HG02884 (cell line): ENCODE results near the gene CCDC28B.

Experiments
- ATAC-seq: cut with Tn5 transposase; IDR thresholded peaks from one replicate; pipeline ENCODE4 v1.9.1; 2021; ENCODE audit warnings: mild to moderate bottlenecking, moderate library complexity; ENCODE audit not compliant: unreplicated experiment

Gene CCDC28B

DNA sequence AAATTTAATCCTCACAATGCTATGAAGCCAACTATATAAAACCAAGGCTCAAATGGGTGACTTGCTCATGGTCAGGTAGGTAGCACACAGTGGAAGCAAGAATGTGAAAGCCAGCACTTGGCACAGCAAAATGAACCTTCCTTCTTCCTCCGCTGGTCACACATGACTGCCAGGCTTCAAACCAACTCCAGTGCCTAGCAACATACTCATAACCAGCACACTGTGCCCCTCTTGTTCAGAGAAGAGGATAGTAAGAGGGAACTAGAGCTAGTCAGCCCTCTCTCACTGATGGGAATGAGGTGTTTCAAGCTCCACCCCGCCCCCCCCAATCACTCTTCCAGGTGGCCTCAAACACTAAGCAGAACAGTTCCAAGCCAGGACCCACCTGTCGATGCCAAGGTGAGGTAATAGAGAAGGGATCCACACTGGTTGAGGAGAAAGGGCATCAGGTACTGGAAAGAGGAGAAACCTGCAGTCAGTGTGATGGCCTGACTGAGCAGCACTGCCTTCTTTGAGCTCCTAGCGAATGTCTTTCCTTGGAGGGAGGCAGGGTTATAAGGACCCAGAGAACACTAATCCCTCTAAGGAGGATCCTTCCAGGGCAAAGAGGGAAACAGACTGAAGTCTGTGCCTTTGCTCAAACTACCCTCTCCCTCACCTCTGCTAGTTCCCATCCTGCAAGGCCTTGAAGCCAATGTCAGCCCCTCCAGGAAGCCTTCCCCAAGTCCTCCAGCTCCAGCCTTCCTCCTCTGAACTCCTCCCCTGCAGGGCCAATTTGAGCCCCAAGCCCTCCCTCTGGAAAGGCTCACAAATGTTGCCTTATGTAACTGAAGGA lies 20.6 kb downstream of the CCDC28B start:
- no peak for ATAC-seq

DNA sequence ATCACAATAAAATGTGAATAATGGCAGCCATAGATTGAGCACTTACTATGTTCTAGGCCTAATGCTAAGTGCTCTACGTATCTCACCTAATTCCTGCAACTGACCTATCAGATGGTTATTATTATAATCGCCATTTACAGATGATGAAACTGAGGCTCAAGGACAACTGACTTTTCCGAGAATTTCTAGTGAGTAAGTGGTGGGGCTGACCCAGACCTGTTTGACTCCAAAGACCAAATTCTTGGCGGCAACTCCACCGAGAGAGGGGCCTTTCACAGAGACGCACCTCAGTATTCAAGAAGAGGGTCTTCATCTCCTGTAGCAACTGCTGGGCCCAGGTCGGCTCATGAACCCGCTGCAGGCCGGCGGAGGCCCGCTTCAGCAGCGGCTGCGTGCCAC lies 21.2 kb downstream of the CCDC28B start:
- ATAC-seq = no peak

DNA sequence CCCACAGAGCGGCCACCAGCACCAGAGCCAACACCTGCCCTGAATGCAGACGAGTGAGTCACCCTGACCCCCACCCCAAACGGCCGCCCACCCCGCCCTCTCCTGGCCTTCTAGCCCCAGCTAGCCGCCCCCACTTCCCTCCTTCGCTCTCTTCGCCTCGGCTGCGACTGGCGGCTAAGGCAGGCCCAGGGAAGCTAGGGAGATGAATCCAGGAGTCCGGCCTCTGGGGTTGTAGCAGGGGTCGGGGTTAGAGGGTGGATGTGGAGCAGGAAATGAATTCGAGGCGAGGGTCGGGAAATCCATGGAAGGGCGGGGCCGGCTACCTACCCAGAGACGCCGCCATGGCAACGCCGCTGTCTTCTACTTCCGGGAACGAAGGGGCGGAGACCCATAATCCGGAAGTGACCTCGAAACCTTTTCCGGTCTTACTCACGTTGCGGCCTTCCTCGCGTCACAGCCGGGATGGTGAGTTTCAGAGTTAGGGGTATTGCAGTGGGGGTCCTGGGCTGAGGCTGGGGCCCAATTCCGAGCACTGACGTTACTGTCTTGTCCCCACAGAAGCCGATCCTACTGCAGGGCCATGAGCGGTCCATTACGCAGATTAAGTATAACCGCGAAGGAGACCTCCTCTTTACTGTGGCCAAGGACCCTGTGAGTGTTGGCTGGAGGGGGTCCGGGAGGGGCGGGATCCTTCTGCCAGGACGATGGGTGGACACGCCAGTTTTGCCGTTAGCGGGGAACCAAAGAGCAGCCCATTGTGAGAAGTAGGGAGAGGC lies 21.8 kb downstream of the CCDC28B start, which contains the start of the genes EIF3I and TMEM234:
Gene EIF3I (plus strand): TSS at position 428 of the 776 bp plus-strand sequence. CDS start 35 bp downstream, at position 463.
Gene TMEM234 (minus strand): TSS at position 374 of the 776 bp plus-strand sequence. CDS start 31 bp downstream, at position 343.
- ATAC-seq = peak; percentile 92

DNA sequence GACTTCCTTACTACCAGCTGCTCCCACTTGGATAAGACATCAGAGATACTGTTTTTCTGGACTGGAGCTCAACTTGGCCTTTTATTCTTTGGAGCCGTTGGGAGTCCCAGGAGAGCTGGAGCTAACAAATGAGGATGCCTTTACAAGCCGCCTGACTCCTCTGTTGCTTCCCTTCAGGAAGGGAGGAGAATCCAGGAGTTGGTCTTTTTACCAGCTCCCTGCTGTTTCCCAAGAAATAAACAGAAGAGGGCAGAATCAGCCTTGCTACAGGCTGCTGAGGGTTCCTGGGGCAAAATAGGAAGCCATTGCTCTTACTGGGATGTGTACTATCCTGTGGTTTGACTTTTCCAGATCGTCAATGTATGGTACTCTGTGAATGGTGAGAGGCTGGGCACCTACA lies 23.3 kb downstream of the CCDC28B start:
- no peak for ATAC-seq

DNA sequence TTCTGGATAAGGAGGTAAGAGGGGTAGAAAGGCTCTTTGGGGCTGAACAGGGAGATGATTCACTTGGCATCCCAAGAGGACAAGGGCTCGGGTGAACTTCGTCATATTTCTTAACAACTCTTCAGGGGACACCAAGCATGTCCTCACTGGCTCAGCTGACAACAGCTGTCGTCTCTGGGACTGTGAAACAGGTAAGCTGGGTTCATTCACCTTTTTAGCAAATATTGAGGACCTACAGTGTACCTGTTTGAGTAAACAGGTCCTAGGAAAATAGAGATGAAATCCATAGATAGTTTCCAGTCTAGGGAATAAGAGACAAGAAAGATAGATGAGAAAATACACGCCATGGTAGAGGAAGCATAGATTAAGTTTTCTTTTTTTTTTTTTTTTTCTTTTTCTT lies 23.9 kb downstream of the CCDC28B start:
- ATAC-seq = no peak

DNA sequence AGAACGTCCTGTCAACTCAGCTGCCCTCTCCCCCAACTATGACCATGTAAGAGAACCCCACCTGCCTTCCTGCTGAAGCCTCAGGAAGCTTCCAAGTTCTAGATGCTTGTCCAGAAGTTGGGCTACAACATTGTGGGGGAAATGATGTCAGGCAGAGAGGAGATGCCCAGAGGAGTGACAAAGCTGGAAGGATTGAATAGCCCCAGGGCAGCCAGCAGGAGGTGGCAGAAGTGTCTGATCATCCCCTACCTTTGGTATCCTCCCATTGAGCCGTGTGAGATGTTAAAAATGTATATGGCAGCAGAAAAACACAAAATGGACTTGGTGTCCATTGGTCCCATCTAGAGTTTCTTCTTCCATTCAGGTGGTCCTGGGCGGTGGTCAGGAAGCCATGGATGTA lies 28.4 kb downstream of the CCDC28B start:
- no peak for ATAC-seq

DNA sequence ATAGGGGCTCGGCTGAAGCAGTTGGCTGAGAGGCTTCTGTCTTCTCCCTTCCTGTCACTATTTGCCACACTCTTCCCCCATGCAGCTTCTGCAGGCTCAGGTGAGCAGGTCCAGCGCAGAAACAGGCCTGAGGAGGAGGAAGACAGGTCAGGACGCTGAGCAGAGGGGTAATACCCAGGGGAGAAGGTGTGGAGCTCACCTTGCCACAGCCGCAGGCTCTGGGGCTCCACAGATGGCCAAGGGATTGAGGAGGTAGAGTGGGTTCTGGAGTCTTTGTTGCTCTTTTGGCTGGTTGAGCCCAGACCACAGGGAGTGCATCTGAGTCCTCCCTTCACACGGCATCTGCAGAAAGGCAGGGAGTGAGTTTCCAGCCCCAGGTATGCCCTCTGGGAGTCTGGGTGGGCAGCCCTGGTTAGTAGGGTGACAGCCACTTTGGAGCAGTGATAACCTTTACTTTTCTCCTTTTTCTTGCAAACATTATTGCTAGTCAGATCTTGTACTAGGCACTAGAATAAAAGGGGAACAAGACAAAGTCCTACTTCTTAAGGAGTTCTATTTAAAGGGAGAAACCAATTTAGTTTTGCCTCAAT lies 31.5 kb downstream of the CCDC28B start:
- ATAC-seq = no peak

DNA sequence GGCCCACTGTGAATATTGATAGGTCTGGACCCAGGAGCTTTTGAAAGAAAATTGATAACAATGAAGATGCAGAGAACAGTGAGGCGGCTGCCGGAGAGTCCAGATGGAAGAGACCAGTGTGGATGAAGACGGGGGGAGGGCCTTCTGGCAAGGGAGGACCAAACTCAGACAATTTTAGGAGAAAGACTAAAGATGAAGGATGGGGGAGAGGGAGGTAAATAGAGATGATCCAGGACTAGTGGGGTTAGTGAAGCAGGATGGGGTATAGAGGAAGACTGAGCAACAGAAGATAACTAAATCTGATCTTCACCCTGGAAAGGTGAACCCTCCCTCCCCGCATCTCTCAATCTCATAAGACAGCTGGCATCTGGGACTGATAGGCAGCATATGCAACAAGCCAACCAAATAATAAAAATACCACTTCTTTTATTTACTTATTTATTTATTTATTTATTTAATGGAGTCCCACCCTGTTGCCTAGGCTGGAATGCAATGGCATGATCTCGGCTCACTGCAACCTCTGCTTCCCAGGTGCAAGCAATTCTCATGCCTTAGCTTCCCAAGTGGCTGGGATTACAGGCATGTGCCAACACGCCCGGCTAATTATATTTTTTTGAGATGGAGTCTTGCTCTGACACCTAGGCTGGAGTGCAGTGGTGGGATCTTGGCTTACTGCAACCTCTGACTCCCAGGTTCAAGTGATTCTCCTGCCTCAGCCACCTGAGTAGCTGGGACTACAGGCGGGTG lies 32.3 kb downstream of the CCDC28B start:
- no peak for ATAC-seq

DNA sequence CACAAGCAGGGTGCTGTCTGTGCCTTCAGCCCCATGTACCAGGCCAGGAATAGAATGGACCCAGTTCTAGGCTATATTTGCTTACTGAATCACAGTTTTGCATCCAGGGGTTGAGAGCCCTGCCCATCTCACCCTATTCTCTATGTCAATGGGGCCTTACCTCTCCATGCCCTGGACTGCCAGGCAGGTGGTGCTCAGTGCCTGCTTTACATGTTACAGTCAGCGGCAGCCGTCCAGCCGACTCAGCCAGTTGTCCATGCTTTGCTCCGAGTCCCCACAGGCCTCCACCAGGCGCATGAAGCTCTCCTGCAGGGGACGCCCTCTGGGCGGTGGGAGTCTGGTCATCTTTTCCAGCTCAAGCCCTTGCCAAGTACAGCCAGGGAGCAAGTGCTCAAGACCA lies 34.4 kb downstream of the CCDC28B start:
- ATAC-seq = no peak

DNA sequence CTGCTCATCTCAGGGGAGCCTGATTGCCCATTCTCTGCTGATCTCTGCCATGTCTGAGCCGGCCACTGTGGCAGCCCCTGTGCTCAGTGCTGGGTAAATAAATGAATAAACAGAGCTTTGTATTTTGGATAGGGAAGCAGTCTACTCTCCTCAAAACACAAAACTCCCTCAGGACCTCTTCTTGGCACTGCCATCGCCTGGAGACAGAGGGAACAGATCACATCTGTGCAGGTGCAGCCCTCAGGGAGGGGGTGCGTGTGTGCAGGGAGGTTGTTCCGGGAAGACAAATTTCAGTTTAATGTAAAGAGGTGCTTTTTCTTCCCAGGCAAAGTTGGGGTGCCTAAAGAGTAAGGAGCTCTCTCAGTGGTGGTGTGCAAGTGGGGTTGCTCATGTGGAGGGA lies 38.9 kb downstream of the CCDC28B start:
- no peak for ATAC-seq

DNA sequence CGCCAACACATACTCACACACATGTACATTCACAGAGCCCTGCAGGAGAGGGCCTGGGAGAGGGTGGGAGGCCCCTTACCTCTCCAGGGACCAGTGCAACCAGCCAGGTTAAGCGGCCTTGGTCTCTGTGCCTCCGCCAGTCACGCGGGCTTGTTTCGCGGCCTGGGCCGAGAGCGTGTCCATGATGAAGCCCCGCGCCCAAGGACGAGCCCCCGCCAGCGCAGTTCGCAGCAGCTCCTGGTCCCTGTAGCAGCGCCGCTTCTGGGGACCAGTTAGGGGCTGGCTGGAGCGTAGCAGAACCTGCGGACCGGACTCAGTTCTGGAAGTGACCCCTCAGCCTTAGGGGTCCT lies 39.4 kb downstream of the CCDC28B start:
- no peak for ATAC-seq

DNA sequence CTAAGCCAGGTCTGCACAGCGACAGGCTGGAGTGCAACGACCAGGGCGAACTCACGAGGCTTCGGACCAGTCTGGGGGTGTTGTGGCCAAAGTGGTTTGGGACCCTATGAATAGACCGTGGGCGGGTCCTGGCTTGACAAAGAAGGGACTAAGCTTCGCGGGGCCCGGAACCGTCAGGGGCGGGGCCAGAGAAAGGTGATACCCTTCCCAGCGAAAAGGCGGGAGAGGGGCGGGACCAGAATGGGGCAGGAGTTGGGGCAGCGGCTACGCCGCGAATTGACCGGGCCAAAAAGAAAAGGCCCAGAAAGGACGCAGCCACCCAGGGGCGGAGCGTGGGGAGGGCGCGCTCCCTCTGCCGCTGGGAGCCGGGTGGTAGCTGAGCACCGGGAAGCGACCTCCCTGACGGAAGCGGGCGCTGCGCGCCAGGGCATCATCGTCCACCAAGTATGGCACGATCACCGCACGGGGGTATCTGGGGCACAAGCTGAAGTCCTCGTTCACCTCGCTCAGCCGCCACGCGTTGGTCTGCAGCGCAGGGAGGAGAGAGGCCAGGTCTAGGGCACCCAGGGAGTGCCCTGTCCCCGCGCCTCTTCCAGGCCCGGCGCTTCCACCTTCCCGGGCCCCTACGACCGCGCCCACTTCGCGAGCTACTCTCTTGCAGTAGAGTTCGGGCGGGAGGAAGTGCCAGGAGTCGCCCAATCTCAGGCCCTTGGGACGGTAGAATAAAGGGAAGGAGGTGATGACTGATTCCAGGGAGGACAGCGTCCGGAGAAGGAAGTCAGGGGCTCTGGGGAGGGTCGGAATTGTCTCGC lies 40.0 kb downstream of the CCDC28B start:
- no peak for ATAC-seq

DNA sequence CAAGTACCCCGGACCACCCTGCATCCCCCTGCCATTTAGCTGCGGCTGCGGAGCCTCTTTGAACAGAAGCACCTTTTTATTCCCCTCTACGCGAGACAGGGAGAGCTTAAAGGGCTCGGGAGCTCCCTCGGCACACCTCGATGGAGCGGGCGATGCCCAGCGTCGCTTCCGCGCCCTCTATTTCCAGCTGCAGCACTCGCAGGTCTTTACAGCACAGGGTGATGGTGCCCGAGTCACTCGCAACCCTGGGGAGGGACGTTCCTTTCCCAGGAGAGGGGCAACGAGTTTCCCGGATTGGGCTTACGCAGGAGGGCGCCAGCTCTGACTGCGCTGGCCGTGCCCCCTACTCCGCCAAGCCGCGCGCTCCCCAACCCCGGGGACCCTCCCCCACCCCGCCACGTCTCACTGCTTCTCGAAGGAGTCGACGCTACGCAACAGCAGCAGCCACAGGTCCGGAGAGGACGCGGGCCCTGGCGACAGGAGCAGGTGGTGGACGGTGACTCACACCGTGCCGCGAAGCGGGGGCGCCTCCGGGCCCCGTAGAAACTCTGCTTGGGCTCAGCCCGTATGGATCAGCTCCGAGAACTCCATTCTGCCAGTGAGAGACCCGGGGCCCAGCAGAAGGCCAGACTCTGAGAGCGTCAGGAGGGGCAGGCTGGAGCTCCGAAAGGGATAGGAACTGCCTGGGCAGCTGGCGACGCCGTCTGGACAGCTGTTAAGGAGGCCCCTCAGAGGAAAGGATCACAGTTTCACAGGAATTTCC lies 40.8 kb downstream of the CCDC28B start:
- no peak for ATAC-seq

DNA sequence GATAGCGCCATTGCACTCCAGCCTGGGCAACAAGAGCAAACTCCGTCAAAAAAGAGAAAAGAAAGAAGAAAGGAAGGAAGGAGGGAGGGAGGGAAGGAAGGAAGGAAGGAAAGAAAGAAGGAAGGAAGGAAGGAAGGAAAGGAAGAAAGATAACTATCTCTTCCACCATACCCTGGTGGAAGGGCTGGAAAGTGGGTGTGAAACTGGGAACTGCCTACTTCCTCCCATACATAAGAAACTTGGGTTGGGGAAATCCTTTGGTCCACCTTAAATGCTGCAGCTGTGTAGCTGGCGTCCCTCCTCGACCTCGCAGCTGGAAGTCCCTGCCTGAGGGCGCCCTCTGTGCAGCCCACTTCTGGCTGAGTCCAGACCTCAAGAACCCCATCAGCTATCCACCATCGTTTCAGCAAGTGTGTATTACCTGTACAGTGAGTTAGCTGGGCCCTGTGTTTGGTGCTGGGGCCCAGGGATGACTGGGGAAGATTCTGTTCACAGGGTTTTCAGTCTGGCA lies 42.0 kb downstream of the CCDC28B start:
- ATAC-seq = no peak

DNA sequence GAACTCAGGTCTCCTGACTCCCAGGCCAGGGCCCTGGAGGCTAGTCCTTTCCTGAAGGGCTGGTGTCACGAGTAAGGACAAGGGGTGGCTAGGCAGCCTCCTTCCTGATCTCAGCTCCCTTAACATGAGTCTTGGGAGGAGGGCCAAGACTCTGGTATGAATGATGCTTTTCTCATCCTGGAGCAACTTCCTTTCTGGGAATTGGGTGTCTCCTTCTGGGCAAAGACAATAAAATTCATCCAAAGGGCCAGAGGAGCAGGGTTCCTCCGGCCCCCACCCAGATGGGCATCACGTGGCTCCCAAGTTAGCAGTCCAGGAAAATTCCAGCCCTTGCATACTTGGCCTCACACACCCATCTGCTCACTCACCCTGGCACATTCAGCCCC lies 46.5 kb downstream of the CCDC28B start, which contains the start of gene FAM167B:
Gene FAM167B (plus strand): TSS at position 335 of the 386 bp plus-strand sequence. CDS start 200 bp downstream, outside the sequence.
- no peak for ATAC-seq

DNA sequence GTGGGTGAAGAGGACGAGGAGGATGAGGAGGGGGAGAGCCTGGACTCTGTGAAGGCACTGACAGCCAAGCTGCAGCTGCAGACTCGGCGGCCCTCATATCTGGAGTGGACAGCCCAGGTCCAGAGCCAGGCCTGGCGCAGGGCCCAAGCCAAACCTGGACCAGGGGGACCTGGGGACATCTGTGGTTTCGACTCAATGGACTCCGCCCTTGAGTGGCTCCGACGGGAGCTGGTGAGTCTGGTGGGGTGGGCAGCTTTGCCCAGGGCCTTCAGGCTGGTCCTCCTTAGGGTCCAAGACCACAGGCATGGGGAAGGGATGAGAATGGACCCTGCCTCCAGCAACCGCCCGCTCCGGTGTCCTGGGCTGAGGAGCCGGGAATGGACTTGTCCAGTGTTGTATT lies 47.1 kb downstream of the CCDC28B start:
- ATAC-seq = no peak

DNA sequence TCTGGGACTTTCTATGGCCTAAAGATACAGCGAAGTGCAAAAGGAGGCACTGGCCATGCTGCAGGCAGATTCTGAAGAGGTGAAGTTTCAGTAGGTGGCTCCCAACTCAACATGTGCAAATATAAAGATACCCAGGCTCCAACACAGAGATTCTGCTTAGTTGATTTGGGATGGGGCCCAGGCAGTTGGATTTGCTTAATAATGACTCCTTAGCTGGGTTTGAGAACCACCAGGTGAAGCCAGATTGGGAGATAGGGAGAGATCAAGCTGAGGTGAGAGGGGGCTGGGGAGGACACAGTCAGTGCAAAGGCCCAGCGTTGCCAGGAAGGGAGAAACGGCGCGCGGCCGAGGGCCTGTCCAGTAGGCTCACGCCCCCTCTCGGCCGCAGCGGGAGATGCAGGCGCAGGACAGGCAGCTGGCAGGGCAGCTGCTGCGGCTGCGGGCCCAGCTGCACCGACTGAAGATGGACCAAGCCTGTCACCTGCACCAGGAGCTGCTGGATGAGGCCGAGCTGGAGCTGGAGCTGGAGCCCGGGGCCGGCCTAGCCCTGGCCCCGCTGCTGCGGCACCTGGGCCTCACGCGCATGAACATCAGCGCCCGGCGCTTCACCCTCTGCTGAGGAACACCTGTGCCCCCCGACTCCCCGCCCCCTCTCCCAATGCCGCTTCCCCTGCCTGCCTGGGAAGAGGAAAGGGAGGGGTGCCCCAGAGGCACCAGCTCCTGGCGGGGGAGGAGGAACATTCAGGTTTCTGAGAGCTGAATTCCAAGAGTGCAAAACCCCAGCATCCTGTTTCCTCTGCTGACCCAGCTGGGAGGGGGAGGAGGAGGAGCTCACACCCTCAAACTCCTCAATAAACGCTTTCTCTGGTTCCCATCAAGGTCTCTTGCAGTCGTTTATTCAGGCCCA lies 47.8 kb downstream of the CCDC28B start:
- no peak for ATAC-seq
